B cell (primary cell): ENCODE measurements around the gene LYPD5. TPM values are rescaled to one million over a fixed set of nuclear protein-coding genes. Genes with fewer than 3 reads are reported as not detected.
"Not testable (repeated sequence)": the region's sequence is repeated elsewhere in the genome, so short reads cannot be mapped to it uniquely, and the experiment has no call there.

ENCODE experiments used
- ATAC-seq: fragments of 200-7000 bp; cut with Tn5 transposase; one replicate; pipeline ENCODE4 v1.10.0; 2021; ENCODE audit warnings: low read depth, mild to moderate bottlenecking, moderate number of reproducible peaks, moderate library complexity
- CTCF ChIA-PET: fragments of 350-600 bp; sonication (Branson Sonifier 250); formaldehyde crosslinking; loops from one replicate; lab custom pipeline; 2021; ENCODE audit warnings: antibody characterized with exemption, inconsistent platforms; lab: Charles Lee
- POLR2A ChIA-PET: fragments of 350-600 bp; sonication (Branson Sonifier 250); formaldehyde crosslinking; loops from one replicate; lab custom pipeline; 2021; ENCODE audit warnings: antibody characterized with exemption; lab: Charles Lee
- DNase-seq: peaks from one replicate; pipeline ENCODE4 v3.0.0; 2013
- H2AFZ ChIP-seq: 2 replicates; pipeline ENCODE4 v1.6.1; 2012; ENCODE audit warnings: mild to moderate bottlenecking, low read depth, low read length; ENCODE audit not compliant: insufficient read depth, poor library complexity, severe bottlenecking
- H3K27ac ChIP-seq, 2 donors: 1 replicate in 1 of 2; 2 replicates in 1 of 2; pipeline ENCODE4 v1.5.1; 2012 to 2013; ENCODE audit warnings: low read length in 2 of 2, mild to moderate bottlenecking in 2 of 2, moderate library complexity in 1 of 2
- H3K27me3 ChIP-seq, 4 experiments: fragments of 200-600 bp in 1 of 4; sonication (generic) in 1 of 4; replicated peaks in 1 of 4; 1 replicate in 2 of 4; 2 replicates in 2 of 4; pipeline versions ENCODE4 v1.6.1 to v1.7.0; 2013 to 2016; ENCODE audit warnings: low read length in 3 of 4, mild to moderate bottlenecking in 2 of 4, mixed read lengths in 1 of 4, moderate library complexity in 1 of 4; ENCODE audit not compliant: insufficient read depth in 4 of 4, control insufficient read depth in 3 of 4; ENCODE audit errors: control extremely low read depth in 1 of 4
- H3K36me3 ChIP-seq, 2 experiments: replicated peaks in 1 of 2; 1 replicate in 1 of 2; 2 replicates in 1 of 2; pipeline versions ENCODE4 v1.6.1 to v1.7.1; 2013; ENCODE audit warnings: low read length in 1 of 2; ENCODE audit not compliant: insufficient read depth in 2 of 2, control insufficient read depth in 1 of 2; ENCODE audit errors: control extremely low read depth in 1 of 2, extremely low read depth in 1 of 2
- H3K4me1 ChIP-seq, 2 donors: fragments of 200-600 bp in 1 of 2; sonication (generic) in 1 of 2; 1 replicate in 1 of 2; 2 replicates in 1 of 2; pipeline versions ENCODE4 v1.5.1 to v1.6.1; 2013 to 2017; ENCODE audit warnings: low read length in 2 of 2; ENCODE audit not compliant: control insufficient read depth in 2 of 2, insufficient read depth in 2 of 2
- H3K4me2 ChIP-seq: replicated peaks from 2 replicates; pipeline ENCODE3; 2012; ENCODE audit warnings: mild to moderate bottlenecking, low read depth, low read length; ENCODE audit not compliant: poor library complexity, severe bottlenecking
- H3K4me3 ChIP-seq, 5 experiments: fragments of 200-600 bp in 1 of 5; sonication (generic) in 1 of 5; 1 replicate in 3 of 5; 2 replicates in 2 of 5; pipeline versions ENCODE4 v1.5.1 to v1.7.0; 2011 to 2016; ENCODE audit warnings: low read length in 4 of 5, mild to moderate bottlenecking in 4 of 5, low read depth in 2 of 5, control low read depth in 1 of 5, moderate library complexity in 1 of 5; ENCODE audit not compliant: insufficient read depth in 1 of 5; ENCODE audit errors: control extremely low read depth in 1 of 5, extremely low read depth in 1 of 5
- H3K79me2 ChIP-seq: fragments of 200-600 bp; sonication (generic); one replicate; pipeline ENCODE4 v1.6.0; 2016; ENCODE audit warnings: low read length; ENCODE audit not compliant: control insufficient read depth, insufficient read depth
- H3K9ac ChIP-seq: fragments of 200-600 bp; sonication (generic); 2 replicates; pipeline ENCODE4 v1.6.1; 2017; ENCODE audit warnings: mild to moderate bottlenecking, low read length, moderate library complexity
- H3K9me3 ChIP-seq, 3 donors: one replicate each; pipeline versions ENCODE4 v1.6.1 to v1.7.1; 2013; ENCODE audit warnings: low read length in 2 of 3; ENCODE audit not compliant: control insufficient read depth in 2 of 3, insufficient read depth in 1 of 3; ENCODE audit errors: control extremely low read depth in 1 of 3
- H4K20me1 ChIP-seq: 2 replicates; pipeline ENCODE4 v1.6.0; 2012; ENCODE audit warnings: mild to moderate bottlenecking, low read length; ENCODE audit not compliant: insufficient read depth, control insufficient read depth, poor library complexity, severe bottlenecking
- H3K27ac Mint-ChIP-seq: one replicate; pipeline ENCODE4 v1.8.0; 2021; ENCODE audit warnings: mixed read lengths
- H3K27me3 Mint-ChIP-seq: one replicate; pipeline ENCODE4 v1.8.0; 2021; ENCODE audit warnings: mixed read lengths
- H3K4me1 Mint-ChIP-seq: one replicate; pipeline ENCODE4 v1.8.0; 2021; ENCODE audit warnings: mixed read lengths
- H3K4me3 Mint-ChIP-seq: one replicate; pipeline ENCODE4 v1.8.0; 2021; ENCODE audit warnings: mixed read lengths
- H3K9me3 Mint-ChIP-seq: one replicate; pipeline ENCODE4 v1.8.0; 2022; ENCODE audit warnings: mixed read lengths; ENCODE audit not compliant: insufficient read depth
- EZH2 ChIP-seq: IDR thresholded peaks from 2 replicates; pipeline ENCODE4 v1.6.1; 2012; ENCODE audit warnings: borderline replicate concordance, low read depth, mild to moderate bottlenecking, moderate library complexity, low read length; ENCODE audit not compliant: insufficient read depth, poor library complexity, severe bottlenecking
- WGBS: methylation state at CpG from one replicate; pipeline ENCODE4 v1.1.5; 2013; ENCODE audit warnings: missing lambda C conversion rate; ENCODE audit not compliant: insufficient coverage; 5-methylcytosine and 5-hydroxymethylcytosine counted together
- intact Hi-C: fragments of 100-400 bp; cut with micrococcal nuclease; formaldehyde crosslinking; loops from one replicate; pipeline ENCODE4 v1.10.0; 2022
- polyA plus RNA-seq: library from polyadenylated mRNA; depleted of rRNA; stranded (reverse); fragments of >200 nt; gene quantifications from 2 replicates; pipeline ENCODE4 v1.2.3, GENCODE V29; 2012
- total RNA-seq, 2 donors: library from RNA; stranded (reverse); fragments of 120-200 nt in 1 of 2; gene quantifications; 1 replicate in 1 of 2; 2 replicates in 1 of 2; pipeline versions ENCODE4 v1.2.3 to v1.2.4, GENCODE V29; 2013 to 2022
- TF ChIP-seq, protein P1 (sequence below): fragments of 200-600 bp; IDR thresholded peaks from one replicate; pipeline ENCODE4 v1.8.0; 2022; ENCODE audit warnings: antibody characterized with exemption, mild to moderate bottlenecking

LYPD5 gene
- total and polyA plus RNA-seq, 2 donors (not counting 1 experiment from before 2014, with no cell fraction given), result 0.46 TPM; not detected in 1

DNA sequence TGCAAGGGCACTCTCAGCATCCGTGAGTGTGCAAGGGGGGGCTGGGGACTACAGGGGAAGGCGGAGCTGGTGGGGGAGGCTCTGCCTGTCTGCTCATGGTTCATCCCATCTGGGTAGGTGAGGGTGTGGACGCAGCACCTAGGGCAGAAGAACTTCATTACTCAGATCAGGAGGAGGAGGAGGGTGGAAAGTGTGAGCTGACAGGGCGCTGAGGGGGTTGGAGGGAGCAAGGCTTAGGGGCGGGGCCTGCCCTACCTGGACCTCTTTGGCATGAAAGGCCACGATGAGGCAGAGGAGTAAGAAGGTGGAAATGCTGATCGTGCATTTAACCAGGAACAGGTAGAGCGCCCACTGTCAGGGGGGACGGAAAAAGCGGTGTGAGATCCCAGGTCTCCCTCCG is 26.0 kb downstream of the LYPD5 start:
- H3K27ac Mint-ChIP-seq, result peak overlapping the region; percentile 93
- no peaks in the 10 kb centered on the region for H3K27me3 Mint-ChIP-seq
- peaks cover 69% of the 10 kb centered on the region for H3K4me1 Mint-ChIP-seq
- H4K20me1 ChIP-seq, result peaks cover 46% of the 10 kb centered on the region
- H3K9me3 Mint-ChIP-seq, result no peaks in the 10 kb centered on the region
- WGBS, result 68% methylated on average over 11 of the region's 11 CpGs
- ATAC-seq, result no peak
- H3K27me3 ChIP-seq, result no peaks in the 10 kb centered on the region
- H3K4me1 ChIP-seq, result peaks cover 40 to 69% of the 10 kb centered on the region in 2 donors
- CTCF ChIA-PET, result interaction anchor here (0.7 to 11.3 kb wide), 5 partner anchors 12 to 51 kb away, joined by 3 to 237 read pairs (median 44); partner anchors contain the start of gene SMG9
- peak overlapping the region; percentile 85 for H3K4me2 ChIP-seq
- peak overlapping the region in 1 of 5 experiments; percentile 11 for H3K4me3 ChIP-seq
- peaks cover 0 to 41% of the 10 kb centered on the region in 2 experiments for H3K36me3 ChIP-seq
- H2AFZ ChIP-seq, result no peak overlapping the region
- POLR2A ChIA-PET, result interaction anchor here (0.6 to 6.9 kb wide), 3 partner anchors 10 to 229 kb away, joined by 4 to 75 read pairs (median 5); partner anchors contain the start of gene PLAUR
- no peaks in the 10 kb centered on the region for H3K9me3 ChIP-seq
- peak overlapping the region in 1 of 2 donors; percentile 85 for H3K27ac ChIP-seq
- H3K4me3 Mint-ChIP-seq, result peak overlapping the region; percentile 81
- DNase-seq, result no peak
- no peak overlapping the region for H3K9ac ChIP-seq
- TF ChIP-seq, protein P1, sequence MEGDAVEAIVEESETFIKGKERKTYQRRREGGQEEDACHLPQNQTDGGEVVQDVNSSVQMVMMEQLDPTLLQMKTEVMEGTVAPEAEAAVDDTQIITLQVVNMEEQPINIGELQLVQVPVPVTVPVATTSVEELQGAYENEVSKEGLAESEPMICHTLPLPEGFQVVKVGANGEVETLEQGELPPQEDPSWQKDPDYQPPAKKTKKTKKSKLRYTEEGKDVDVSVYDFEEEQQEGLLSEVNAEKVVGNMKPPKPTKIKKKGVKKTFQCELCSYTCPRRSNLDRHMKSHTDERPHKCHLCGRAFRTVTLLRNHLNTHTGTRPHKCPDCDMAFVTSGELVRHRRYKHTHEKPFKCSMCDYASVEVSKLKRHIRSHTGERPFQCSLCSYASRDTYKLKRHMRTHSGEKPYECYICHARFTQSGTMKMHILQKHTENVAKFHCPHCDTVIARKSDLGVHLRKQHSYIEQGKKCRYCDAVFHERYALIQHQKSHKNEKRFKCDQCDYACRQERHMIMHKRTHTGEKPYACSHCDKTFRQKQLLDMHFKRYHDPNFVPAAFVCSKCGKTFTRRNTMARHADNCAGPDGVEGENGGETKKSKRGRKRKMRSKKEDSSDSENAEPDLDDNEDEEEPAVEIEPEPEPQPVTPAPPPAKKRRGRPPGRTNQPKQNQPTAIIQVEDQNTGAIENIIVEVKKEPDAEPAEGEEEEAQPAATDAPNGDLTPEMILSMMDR, result no peak
- no peak for TF ChIP-seq EZH2
- intact Hi-C loops, result no loop called here
- H3K79me2 ChIP-seq, result peaks cover 98% of the 10 kb centered on the region

DNA sequence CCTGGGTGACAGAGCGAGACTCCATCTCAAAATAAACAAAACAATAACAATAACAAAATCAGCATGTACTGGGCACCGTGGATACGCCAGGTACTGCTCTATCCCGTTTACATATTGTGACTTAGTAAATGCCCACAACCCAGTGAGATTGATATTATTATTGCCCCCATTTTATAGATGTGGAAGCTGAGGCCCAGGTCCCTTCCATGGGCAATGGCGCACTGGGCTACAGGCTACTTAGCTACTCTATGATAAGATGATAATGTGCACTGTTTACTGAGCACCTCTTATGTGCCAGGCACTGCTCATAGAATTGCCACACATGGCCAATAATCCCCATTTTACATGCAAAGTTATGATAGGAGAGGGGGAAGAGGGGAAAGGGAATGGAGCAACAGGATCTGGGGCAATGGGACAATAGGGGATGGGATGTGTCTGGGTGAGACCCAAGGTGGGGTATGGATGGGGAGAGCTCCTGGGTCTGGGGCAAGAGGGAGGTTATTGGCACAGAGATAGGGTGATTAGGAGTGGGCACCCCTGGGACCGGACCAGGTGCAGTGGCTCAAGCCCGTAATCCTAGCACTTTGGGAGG is 26.9 kb downstream of the LYPD5 start:
- intact Hi-C loops, result no loop called here
- Histone ChIP-seq H3K4me1 (peaks cover 36 to 61% of the 10 kb centered on the region in 2 donors), H2AFZ (no peak overlapping the region), H3K4me2 (no peak overlapping the region), H4K20me1 (peaks cover 48% of the 10 kb centered on the region), H3K79me2 (peaks cover 95% of the 10 kb centered on the region), H3K27ac (no peak overlapping the region), H3K27me3 (no peaks in the 10 kb centered on the region), H3K4me3 (no peak overlapping the region), H3K36me3 (peaks cover 0 to 50% of the 10 kb centered on the region in 2 experiments), H3K9me3 (no peaks in the 10 kb centered on the region), H3K9ac (no peak overlapping the region)
- TF ChIP-seq, protein P1, result no peak
- no peak for TF ChIP-seq EZH2
- peak overlapping the region; percentile 81 for H3K27ac Mint-ChIP-seq
- peak overlapping the region; percentile 17 for H3K4me3 Mint-ChIP-seq
- no peaks in the 10 kb centered on the region for H3K27me3 Mint-ChIP-seq
- ATAC-seq (no peak), DNase-seq (no peak)
- no peaks in the 10 kb centered on the region for H3K9me3 Mint-ChIP-seq
- peaks cover 61% of the 10 kb centered on the region for H3K4me1 Mint-ChIP-seq
- ChIA-PET POLR2A (interaction anchor here (6.9 kb wide), 1 partner anchor 9 kb away, joined by 75 read pairs; no protein-coding TSS in a partner anchor), CTCF (interaction anchor here (5.9 to 11.3 kb wide), 3 partner anchors 12 to 30 kb away, joined by 44 to 237 read pairs (median 204); partner anchors contain the start of gene SMG9)
- WGBS, result 94% methylated on average over 2 of the region's 7 CpGs

DNA sequence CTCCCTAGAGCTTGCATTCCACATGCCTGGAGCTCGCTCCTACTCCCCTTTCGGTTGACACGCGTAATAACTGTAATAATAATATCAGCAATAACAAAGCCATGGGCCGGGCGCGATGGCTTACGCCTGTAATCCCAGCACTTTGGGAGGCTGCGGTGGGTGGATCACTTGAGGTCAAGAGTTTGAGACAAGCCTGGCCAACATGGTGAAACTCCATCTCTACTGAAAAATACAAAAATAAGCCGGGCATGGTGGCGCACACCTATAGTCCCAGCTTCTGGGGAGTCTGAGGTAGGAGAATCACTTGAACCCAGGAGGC is 27.3 kb downstream of the LYPD5 start:
- H3K4me1 ChIP-seq, result peaks cover 36 to 58% of the 10 kb centered on the region in 2 donors
- WGBS, result no CpG with 5 or more reads among the region's 11 CpGs
- H3K4me3 ChIP-seq, H3K9ac ChIP-seq, intact Hi-C loops, H3K9me3 Mint-ChIP-seq, H3K27me3 ChIP-seq, H3K27ac ChIP-seq, POLR2A ChIA-PET, H3K4me2 ChIP-seq, H3K27me3 Mint-ChIP-seq, H2AFZ ChIP-seq, ATAC-seq, DNase-seq, H3K4me3 Mint-ChIP-seq, H3K9me3 ChIP-seq: not testable (repeated sequence)
- Mint-ChIP-seq H3K4me1 (peaks cover 59% of the 10 kb centered on the region), H3K27ac (peak overlapping the region; percentile 10)
- CTCF ChIA-PET, result interaction anchor here (5.9 to 11.3 kb wide), 3 partner anchors 11 to 30 kb away, joined by 44 to 237 read pairs (median 204); partner anchors contain the start of gene SMG9
- peaks cover 0 to 54% of the 10 kb centered on the region in 2 experiments for H3K36me3 ChIP-seq
- peaks cover 53% of the 10 kb centered on the region for H4K20me1 ChIP-seq
- peaks cover 90% of the 10 kb centered on the region for H3K79me2 ChIP-seq
